ENCODE results near the gene DGCR2. TPM values are rescaled to one million over a fixed set of nuclear protein-coding genes. Genes with fewer than 3 reads are reported as not detected.

Gene DGCR2
- total RNA-seq, 2 donors from 2014 or later = 94.3 to 107 TPM

GRCh38 chr22:19110064-19110458 lies 12.2 kb downstream of the DGCR2 start:
- peaks cover 5% of the 10 kb centered on the region for H3K4me1 ChIP-seq (replicated peaks)
- TF ChIP-seq POLR2AphosphoS5 (IDR thresholded peaks at IDR 0.05) (no peak), CTCF (IDR thresholded peaks at IDR 0.05) (no peak), POLR2A (IDR thresholded peaks at IDR 0.05) (no peak)
- H3K27me3 ChIP-seq (replicated peaks; ENCODE audit: insufficient read depth) = no peaks in the 10 kb centered on the region

GRCh38 chr22:19109198-19110063 lies 12.8 kb downstream of the DGCR2 start:
- Histone ChIP-seq H3K27ac (peak overlapping the region; percentile 19 to 38), H3K27me3 (replicated peaks; ENCODE audit: insufficient read depth) (no peaks in the 10 kb centered on the region), H3K36me3 (no peaks in the 10 kb centered on the region), H3K4me3 (no peak overlapping the region), H3K9me3 (no peaks in the 10 kb centered on the region), H3K4me1 (replicated peaks) (peaks cover 10% of the 10 kb centered on the region)
- intact Hi-C loops (cut with DNase I) = no loop called here
- peak; percentile 72 for DNase-seq (ENCODE audit: low spot score)
- TF ChIP-seq POLR2AphosphoS5 (IDR thresholded peaks at IDR 0.05) (peak; percentile 94), POLR2A (IDR thresholded peaks at IDR 0.05) (no peak)
- 52% methylated on average over 7 of the region's 7 CpGs for WGBS

More at GRCh38 chr22:19110064-19110458, 12.2 kb downstream of the DGCR2 start:
- intact Hi-C loops (cut with DNase I) = no loop called here
- Histone ChIP-seq H3K27ac (peak overlapping the region; percentile 19 to 38), H3K9me3 (no peaks in the 10 kb centered on the region), H3K4me3 (no peak overlapping the region), H3K36me3 (no peaks in the 10 kb centered on the region)
- WGBS = 72% methylated on average over 4 of the region's 4 CpGs
- DNase-seq (ENCODE audit: low spot score) = no peak

GRCh38 chr22:19108807-19109197 lies 13.4 kb downstream of the DGCR2 start:
- no peaks in the 10 kb centered on the region for H3K9me3 ChIP-seq
- no peak for TF ChIP-seq CTCF (IDR thresholded peaks at IDR 0.05)

GRCh38 chr22:19107730-19108074 lies 14.5 kb downstream of the DGCR2 start:
- DNase-seq (ENCODE audit: low spot score) = no peak
- intact Hi-C loops (cut with DNase I) = no loop called here
- no peaks in the 10 kb centered on the region for H3K27me3 ChIP-seq (replicated peaks; ENCODE audit: insufficient read depth)
- H3K4me3 ChIP-seq = no peak overlapping the region
- WGBS = 61% methylated on average over 8 of the region's 8 CpGs
- TF ChIP-seq CTCF (IDR thresholded peaks at IDR 0.05) (no peak), POLR2AphosphoS5 (IDR thresholded peaks at IDR 0.05) (no peak), POLR2A (IDR thresholded peaks at IDR 0.05) (no peak)
- no peaks in the 10 kb centered on the region for H3K36me3 ChIP-seq
- H3K9me3 ChIP-seq = no peaks in the 10 kb centered on the region
- H3K27ac ChIP-seq = no peak overlapping the region
- H3K4me1 ChIP-seq (replicated peaks) = peaks cover 11% of the 10 kb centered on the region

More at GRCh38 chr22:19108807-19109197, 13.4 kb downstream of the DGCR2 start:
- no peaks in the 10 kb centered on the region for H3K36me3 ChIP-seq
- peak overlapping the region; percentile 8 to 38 for H3K27ac ChIP-seq
- no peak overlapping the region for H3K4me3 ChIP-seq
- 86% methylated on average over 3 of the region's 3 CpGs for WGBS
- peaks cover 11% of the 10 kb centered on the region for H3K4me1 ChIP-seq (replicated peaks)
- DNase-seq (ENCODE audit: low spot score) = no peak
- no peaks in the 10 kb centered on the region for H3K27me3 ChIP-seq (replicated peaks; ENCODE audit: insufficient read depth)
- intact Hi-C loops (cut with DNase I) = no loop called here

- Histone ChIP-seq H3K27ac (no peak overlapping the region), H3K27me3 (replicated peaks; ENCODE audit: insufficient read depth) (no peaks in the 10 kb centered on the region), H3K4me1 (replicated peaks) (peaks cover 11% of the 10 kb centered on the region), H3K9me3 (no peaks in the 10 kb centered on the region), H3K4me3 (no peak overlapping the region), H3K36me3 (no peaks in the 10 kb centered on the region)
- TF ChIP-seq POLR2AphosphoS5 (IDR thresholded peaks at IDR 0.05) = no peak
- TF ChIP-seq POLR2A (IDR thresholded peaks at IDR 0.05) = no peak
- TF ChIP-seq CTCF (IDR thresholded peaks at IDR 0.05) = no peak
- intact Hi-C loops (cut with DNase I) = no loop called here
- DNase-seq (ENCODE audit: low spot score) = no peak
- WGBS = 84% methylated on average over 3 of the region's 3 CpGs
Observed at GRCh38 chr22:19106886-19107729, 15.1 kb downstream of the DGCR2 start.
